Keratinocyte (primary cell): ENCODE measurements around the gene SLC9A8.

Experiments used
- CTCF ChIP-seq, 3 experiments: IDR thresholded peaks in 1 of 3; conservative IDR thresholded peaks in 1 of 3; optimal IDR thresholded peaks in 1 of 3; 2 replicates in 2 of 3; 3 replicates in 1 of 3; pipeline versions ENCODE3 to v1.5.1; 2011; ENCODE audit warnings: low read length in 3 of 3, mild to moderate bottlenecking in 3 of 3, moderate library complexity in 2 of 3, control low read depth in 1 of 3, inconsistent platforms in 1 of 3; ENCODE audit not compliant: insufficient read depth in 2 of 3; ENCODE audit errors: extremely low read depth in 1 of 3
- EZH2 ChIP-seq: IDR thresholded peaks from one replicate; pipeline ENCODE4 v1.6.1; 2012; ENCODE audit warnings: inconsistent platforms, mild to moderate bottlenecking, low read length, moderate library complexity

DNA sequence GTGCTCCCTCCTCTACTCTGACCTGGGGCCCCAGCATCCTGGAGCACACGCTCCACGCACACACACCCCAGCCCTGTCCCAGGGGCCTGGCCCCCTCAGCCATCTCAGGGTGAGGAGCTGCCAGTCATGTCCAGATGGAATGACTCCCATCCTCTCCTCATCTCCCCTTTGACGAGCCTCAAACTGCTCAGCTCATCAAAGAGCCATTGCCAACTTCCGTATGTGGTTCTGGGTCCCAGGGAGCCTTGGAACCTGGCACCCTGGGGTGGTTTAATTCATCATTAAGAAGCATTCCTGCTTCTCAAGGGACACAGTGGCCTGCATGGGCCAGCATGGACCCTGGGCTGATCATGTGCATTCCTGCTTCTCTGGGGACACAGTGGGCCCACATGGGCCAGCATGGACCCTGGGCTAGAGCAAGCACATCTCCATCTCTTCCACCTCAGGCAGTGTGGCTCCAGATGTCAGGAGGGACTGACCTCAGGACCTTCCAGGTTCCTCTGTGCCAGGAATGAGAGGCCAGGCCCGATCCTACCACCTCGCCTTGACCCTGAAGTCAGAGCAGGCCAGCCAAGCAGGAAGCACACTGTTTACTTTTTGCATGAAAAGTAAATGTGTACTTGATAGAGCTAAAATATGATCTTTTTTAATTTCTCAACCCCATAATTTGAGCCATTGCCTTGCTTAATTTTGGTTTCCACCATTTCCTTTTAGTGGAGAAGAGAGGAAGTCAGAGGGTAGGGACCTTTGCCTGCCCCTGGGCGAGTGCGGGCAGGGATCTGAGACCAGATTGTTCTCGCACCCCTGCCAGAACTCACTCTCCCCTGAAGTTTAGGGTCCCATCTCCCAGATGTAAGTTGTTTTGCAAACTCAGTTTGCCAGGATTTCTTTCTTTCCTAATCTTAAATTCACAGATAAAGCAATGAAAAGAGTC is 76.6 kb downstream of the SLC9A8 start:
- no peak for TF ChIP-seq CTCF (optimal IDR thresholded peaks at IDR 0.05 in 1 of 3, IDR thresholded peaks at IDR 0.05 in 1 of 3, conservative IDR thresholded peaks at IDR 0.05 in 1 of 3; ENCODE audit: extremely low read depth in 1 of 3, insufficient read depth in 2 of 3, low read length in 3 of 3)
- no peak for TF ChIP-seq EZH2
